H1 (cell line): ENCODE measurements around the gene RAB24. TPM values are rescaled to one million over a fixed set of nuclear protein-coding genes. Genes with fewer than 3 reads are reported as not detected.

ENCODE experiments used
- BCL11A ChIP-seq, 2 experiments: IDR thresholded peaks; one replicate each; pipeline ENCODE4 v1.6.1; 2011; ENCODE audit warnings: low read depth in 2 of 2, low read length in 2 of 2, mild to moderate bottlenecking in 2 of 2
- JUN ChIP-seq: IDR thresholded peaks from 2 replicates; pipeline ENCODE4 v1.6.1; 2011; ENCODE audit warnings: low read depth, mild to moderate bottlenecking, improper control_type of control experiment, low read length
- POLR2A ChIP-seq, 2 experiments: IDR thresholded peaks; 1 replicate in 1 of 2; 2 replicates in 1 of 2; pipeline ENCODE4 v1.6.1; 2011; ENCODE audit warnings: low read depth in 2 of 2, low read length in 2 of 2, mild to moderate bottlenecking in 2 of 2; ENCODE audit errors: control extremely low read depth in 1 of 2
- TCF12 ChIP-seq: IDR thresholded peaks from 2 replicates; pipeline ENCODE4 v1.6.1; 2011; ENCODE audit warnings: low read depth, mild to moderate bottlenecking, low read length
- USF2 ChIP-seq: IDR thresholded peaks from 2 replicates; pipeline ENCODE4 v1.6.1; 2011; ENCODE audit warnings: low read length, improper control_type of control experiment
- polyA plus RNA-seq, 7 experiments: library from polyadenylated mRNA; depleted of rRNA in 3 of 7; stranded (reverse) in 5 of 7; unstranded in 2 of 7; fragments of >200 nt in 5 of 7; fragments of 200-250 nt in 2 of 7; gene quantifications; 1 replicate in 5 of 7; 2 replicates in 1 of 7; 4 replicates in 1 of 7; pipeline versions ENCODE4 v1.2.1 to v1.2.3, GENCODE V29; 2011 to 2013; ENCODE audit warnings: missing spikeins in 2 of 7, mixed read lengths in 2 of 7
- total RNA-seq: library from RNA; stranded (reverse); fragmentation: NEBNext Ultra II Directional; extraction: Animal tissue kit (Norgen Biotek cat#: 25700); gene quantifications from 2 replicates; pipeline ENCODE4 v1.2.1, GENCODE V29; 2021
- TF ChIP-seq, protein P1 (sequence below): IDR thresholded peaks from 2 replicates; pipeline ENCODE4 v1.6.1; 2011; ENCODE audit warnings: low read depth, mild to moderate bottlenecking, low read length; ENCODE audit not compliant: insufficient read depth
- TF ChIP-seq, protein P2 (sequence below): fragments of 300-600 bp; sonication (generic); IDR thresholded peaks from 2 replicates; pipeline ENCODE4 v1.7.1; 2012; ENCODE audit warnings: low read length, moderate library complexity, mild to moderate bottlenecking, inconsistent platforms; ENCODE audit not compliant: insufficient replicate concordance
- TF ChIP-seq, protein P3 (sequence below): IDR thresholded peaks from 2 replicates; pipeline ENCODE4 v1.6.1; 2012; ENCODE audit warnings: inconsistent platforms

Gene RAB24
- total and polyA plus RNA-seq, 2 of the 8 experiments (the other 6 are each of a cell fraction or from before 2014, with no cell fraction given), result 18.8 to 33.8 TPM

- TF ChIP-seq USF2 (no peak), JUN (no peak), TCF12 (0 out of 2 replicates have a peak, but pooled peaks have one; percentile 43), BCL11A (IDR thresholded peaks at IDR 0.05; ENCODE audit: low read depth in 2 of 2, low read length in 2 of 2) (no peak), POLR2A (IDR thresholded peaks at IDR 0.05; ENCODE audit: control extremely low read depth in 1 of 2, low read depth in 2 of 2, low read length in 2 of 2) (no peak)
- TF ChIP-seq, protein P1, sequence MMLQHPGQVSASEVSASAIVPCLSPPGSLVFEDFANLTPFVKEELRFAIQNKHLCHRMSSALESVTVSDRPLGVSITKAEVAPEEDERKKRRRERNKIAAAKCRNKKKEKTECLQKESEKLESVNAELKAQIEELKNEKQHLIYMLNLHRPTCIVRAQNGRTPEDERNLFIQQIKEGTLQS, result no peak
- TF ChIP-seq, protein P2, sequence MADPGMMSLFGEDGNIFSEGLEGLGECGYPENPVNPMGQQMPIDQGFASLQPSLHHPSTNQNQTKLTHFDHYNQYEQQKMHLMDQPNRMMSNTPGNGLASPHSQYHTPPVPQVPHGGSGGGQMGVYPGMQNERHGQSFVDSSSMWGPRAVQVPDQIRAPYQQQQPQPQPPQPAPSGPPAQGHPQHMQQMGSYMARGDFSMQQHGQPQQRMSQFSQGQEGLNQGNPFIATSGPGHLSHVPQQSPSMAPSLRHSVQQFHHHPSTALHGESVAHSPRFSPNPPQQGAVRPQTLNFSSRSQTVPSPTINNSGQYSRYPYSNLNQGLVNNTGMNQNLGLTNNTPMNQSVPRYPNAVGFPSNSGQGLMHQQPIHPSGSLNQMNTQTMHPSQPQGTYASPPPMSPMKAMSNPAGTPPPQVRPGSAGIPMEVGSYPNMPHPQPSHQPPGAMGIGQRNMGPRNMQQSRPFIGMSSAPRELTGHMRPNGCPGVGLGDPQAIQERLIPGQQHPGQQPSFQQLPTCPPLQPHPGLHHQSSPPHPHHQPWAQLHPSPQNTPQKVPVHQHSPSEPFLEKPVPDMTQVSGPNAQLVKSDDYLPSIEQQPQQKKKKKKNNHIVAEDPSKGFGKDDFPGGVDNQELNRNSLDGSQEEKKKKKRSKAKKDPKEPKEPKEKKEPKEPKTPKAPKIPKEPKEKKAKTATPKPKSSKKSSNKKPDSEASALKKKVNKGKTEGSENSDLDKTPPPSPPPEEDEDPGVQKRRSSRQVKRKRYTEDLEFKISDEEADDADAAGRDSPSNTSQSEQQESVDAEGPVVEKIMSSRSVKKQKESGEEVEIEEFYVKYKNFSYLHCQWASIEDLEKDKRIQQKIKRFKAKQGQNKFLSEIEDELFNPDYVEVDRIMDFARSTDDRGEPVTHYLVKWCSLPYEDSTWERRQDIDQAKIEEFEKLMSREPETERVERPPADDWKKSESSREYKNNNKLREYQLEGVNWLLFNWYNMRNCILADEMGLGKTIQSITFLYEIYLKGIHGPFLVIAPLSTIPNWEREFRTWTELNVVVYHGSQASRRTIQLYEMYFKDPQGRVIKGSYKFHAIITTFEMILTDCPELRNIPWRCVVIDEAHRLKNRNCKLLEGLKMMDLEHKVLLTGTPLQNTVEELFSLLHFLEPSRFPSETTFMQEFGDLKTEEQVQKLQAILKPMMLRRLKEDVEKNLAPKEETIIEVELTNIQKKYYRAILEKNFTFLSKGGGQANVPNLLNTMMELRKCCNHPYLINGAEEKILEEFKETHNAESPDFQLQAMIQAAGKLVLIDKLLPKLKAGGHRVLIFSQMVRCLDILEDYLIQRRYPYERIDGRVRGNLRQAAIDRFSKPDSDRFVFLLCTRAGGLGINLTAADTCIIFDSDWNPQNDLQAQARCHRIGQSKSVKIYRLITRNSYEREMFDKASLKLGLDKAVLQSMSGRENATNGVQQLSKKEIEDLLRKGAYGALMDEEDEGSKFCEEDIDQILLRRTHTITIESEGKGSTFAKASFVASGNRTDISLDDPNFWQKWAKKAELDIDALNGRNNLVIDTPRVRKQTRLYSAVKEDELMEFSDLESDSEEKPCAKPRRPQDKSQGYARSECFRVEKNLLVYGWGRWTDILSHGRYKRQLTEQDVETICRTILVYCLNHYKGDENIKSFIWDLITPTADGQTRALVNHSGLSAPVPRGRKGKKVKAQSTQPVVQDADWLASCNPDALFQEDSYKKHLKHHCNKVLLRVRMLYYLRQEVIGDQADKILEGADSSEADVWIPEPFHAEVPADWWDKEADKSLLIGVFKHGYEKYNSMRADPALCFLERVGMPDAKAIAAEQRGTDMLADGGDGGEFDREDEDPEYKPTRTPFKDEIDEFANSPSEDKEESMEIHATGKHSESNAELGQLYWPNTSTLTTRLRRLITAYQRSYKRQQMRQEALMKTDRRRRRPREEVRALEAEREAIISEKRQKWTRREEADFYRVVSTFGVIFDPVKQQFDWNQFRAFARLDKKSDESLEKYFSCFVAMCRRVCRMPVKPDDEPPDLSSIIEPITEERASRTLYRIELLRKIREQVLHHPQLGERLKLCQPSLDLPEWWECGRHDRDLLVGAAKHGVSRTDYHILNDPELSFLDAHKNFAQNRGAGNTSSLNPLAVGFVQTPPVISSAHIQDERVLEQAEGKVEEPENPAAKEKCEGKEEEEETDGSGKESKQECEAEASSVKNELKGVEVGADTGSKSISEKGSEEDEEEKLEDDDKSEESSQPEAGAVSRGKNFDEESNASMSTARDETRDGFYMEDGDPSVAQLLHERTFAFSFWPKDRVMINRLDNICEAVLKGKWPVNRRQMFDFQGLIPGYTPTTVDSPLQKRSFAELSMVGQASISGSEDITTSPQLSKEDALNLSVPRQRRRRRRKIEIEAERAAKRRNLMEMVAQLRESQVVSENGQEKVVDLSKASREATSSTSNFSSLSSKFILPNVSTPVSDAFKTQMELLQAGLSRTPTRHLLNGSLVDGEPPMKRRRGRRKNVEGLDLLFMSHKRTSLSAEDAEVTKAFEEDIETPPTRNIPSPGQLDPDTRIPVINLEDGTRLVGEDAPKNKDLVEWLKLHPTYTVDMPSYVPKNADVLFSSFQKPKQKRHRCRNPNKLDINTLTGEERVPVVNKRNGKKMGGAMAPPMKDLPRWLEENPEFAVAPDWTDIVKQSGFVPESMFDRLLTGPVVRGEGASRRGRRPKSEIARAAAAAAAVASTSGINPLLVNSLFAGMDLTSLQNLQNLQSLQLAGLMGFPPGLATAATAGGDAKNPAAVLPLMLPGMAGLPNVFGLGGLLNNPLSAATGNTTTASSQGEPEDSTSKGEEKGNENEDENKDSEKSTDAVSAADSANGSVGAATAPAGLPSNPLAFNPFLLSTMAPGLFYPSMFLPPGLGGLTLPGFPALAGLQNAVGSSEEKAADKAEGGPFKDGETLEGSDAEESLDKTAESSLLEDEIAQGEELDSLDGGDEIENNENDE, result no peak
- TF ChIP-seq, protein P3, sequence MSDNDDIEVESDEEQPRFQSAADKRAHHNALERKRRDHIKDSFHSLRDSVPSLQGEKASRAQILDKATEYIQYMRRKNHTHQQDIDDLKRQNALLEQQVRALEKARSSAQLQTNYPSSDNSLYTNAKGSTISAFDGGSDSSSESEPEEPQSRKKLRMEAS, result peak; percentile 26; the same call in 1 of the 2 replicates
Measured at GRCh38 chr5:177309351-177310191, 6.1 kb upstream of the RAB24 start (continued).
